CD4-positive, alpha-beta T cell treated with Interleukin-15 for 1 hour (primary cell): Measurements from ENCODE around the gene TAOK1.
"Not testable (repeated sequence)": the region's sequence is repeated elsewhere in the genome, so short reads cannot be mapped to it uniquely, and the experiment has no call there.

ENCODE experiments used
- DNase-seq: peaks from one replicate; pipeline ENCODE4 v3.0.0-alpha.2; 2020

TAOK1 gene

DNA sequence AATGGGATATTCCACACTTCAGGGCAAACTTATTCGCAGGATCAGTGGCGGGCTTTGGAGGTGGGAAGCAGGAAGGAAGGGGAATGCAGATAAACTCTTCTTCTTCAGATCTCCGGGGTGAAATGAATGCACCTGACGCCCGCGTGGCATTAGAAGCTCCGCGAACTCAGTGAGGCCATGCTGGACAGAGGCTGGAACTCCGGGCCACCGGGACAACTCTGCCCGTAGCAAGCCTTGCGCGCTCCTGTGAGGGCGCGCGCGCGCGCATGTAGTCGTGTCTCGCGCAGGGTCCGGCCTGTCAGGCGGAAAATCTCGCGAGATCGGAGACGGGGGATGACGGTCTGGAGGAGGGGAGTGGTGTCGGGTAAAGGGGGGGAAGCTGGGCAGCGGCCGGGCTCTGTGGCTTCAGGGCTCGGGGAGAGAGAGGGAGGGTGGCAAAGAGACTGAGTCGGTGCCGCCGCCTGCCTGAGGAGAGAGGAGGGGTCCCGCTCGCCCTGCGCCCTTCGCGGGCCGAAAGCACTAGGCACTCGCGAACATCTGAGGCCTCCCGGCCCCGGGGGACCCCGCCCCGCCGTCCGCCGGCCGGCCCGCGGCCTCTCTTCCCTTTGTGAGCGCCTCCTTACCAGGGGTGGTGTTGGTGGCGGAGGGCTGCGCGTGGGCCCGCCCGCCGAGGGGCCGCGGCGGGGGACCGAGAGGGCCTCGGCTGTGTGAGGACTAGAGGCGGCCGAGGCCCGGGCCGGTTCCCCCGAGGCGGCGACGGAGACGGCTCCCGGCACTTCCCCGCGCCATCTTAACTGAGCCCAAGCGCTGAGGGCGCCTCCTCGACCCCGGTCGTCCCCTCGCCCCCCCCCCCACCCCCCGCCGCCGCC is at the start of gene TAOK1:
Gene TAOK1, plus strand, starts transcription at position 382 of the 869 bp plus-strand sequence. CDS start 61,186 bp downstream, outside the sequence.
- DNase-seq, result peak; percentile 97

DNA sequence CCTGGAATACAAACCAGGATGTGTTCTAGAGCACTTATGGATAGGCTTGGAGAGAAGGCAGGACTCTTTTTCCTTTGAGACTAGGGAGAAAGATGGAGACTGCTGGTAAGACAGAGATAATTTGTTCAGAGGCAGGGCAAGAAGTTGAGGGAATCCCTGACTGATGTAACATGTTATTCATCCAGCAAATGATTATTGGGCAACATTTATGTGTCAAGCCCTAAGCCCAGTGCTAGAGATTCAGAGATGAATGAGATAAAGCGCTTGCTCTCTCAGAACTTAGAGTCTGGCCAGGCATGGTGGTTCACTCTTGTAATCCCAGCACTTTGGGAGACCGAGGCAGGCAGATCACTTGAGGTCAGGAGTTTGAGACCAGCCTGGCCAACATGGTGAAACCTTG is 48.4 kb upstream of the TAOK1 start:
- DNase-seq, result no peak

DNA sequence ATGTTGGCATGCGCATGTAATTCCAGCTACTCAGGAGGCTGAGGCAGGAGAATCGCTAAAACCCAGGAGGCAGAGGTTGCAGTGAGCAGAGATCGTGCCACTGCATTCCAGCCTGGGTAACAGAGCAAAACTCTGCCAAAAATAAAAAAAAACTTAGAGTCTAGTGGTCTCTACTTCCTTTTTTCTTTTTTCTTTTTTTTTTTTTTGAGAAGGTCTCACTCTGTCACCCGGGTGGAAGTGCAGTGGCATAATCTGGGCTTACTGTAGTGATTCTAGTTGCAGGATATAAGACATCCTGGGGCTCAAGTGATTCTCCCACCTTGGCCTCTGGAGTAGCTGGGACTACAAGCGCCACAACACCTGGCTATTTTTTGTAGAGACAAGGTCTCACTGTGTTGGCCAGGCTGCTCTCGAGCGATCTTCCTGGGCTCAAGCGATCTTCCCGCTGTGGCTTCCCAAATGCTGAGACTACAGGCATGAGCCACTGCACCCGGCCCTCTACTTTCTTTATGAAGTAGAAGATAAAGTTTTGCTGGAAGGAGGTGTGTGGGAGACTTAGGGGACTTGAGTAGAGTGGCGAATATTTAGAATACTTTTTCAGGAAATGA is 47.9 kb upstream of the TAOK1 start:
- no peak for DNase-seq

DNA sequence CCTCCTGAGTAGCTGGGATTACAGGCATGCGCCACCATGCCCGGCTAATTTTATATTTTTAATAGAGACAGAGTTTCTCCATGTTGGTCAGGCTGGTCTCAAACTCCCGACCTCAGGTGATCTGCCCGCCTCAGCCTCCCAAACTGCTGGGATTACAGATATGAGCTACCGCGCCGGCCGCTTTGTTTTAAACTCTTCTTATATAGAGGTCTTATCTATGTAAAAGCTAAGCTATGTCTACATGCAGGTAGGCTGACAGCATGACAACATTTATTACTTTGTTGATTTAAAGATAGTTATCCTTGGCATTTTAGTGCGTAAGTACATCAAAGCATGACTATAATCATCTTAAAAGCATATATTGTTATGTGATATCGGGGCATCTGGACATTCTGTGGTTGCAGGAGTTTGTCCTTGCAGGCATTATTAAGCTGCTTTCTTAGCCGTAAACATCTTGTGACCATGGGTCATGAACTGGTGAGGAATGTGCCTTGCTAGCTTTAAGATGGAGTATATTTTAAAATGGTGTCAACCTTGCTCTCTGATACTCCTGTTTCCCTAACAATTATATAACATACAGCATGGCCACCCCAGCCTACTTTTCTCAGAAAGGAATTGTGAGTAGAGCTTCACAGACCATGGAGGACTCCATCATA is 45.8 kb upstream of the TAOK1 start:
- DNase-seq, result no peak

DNA sequence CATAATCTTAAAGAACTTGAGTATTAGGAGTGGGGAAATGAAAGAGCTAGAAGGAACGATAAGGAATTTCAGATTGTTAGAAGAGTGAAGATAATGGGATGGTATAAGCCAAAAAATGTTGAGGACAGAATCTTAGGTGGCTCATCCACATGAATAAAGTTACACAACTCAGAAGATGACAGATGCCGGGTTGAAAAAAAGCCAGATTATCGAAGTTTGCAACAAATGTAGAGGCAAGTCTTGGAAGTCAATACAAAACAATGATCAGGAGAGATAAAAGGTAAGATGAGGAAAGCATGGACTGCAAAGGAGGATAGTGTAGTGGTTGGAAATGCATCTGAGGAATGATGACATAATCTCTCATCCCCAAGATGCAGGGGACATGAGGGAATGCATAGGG is 45.1 kb upstream of the TAOK1 start:
- DNase-seq, result no peak

DNA sequence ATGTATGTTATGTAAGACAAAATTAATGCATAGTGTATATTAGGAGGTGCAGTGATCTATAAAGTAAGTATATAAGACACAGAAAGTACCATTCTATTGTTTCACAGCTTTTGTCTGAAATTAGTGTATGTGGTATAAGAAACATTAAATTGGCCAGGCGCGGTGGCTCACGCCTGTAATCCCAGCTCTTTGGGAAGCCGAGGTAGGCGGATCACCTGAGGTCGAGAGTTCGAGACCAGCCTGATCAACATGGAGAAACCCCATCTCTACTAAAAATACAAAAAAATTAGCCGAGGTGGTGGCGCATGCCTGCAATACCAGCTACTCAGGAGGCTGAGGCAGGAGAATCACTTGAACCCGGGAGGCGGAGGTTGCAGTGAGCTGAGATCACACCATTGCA is 44.7 kb upstream of the TAOK1 start:
- DNase-seq, result not testable (repeated sequence)

DNA sequence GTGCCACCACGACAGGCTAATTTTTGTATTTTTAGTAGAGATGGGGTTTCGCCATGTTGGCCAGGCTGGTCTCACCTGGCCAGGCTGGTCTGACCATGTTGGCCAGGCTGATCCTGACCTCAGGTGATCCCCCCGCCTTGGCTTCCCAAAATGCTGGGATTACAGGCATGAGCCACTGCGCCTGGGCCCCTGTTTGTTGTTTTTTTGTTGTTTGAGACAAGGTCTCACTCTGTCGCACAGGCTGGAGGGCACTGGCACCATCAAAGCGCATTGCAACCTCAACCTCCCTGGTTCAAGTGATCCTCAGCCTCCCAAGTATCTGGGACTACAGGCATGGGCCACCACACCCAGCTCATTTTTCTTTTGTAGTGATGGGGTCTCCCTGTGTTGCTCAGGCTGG is 43.7 kb upstream of the TAOK1 start:
- no peak for DNase-seq

DNA sequence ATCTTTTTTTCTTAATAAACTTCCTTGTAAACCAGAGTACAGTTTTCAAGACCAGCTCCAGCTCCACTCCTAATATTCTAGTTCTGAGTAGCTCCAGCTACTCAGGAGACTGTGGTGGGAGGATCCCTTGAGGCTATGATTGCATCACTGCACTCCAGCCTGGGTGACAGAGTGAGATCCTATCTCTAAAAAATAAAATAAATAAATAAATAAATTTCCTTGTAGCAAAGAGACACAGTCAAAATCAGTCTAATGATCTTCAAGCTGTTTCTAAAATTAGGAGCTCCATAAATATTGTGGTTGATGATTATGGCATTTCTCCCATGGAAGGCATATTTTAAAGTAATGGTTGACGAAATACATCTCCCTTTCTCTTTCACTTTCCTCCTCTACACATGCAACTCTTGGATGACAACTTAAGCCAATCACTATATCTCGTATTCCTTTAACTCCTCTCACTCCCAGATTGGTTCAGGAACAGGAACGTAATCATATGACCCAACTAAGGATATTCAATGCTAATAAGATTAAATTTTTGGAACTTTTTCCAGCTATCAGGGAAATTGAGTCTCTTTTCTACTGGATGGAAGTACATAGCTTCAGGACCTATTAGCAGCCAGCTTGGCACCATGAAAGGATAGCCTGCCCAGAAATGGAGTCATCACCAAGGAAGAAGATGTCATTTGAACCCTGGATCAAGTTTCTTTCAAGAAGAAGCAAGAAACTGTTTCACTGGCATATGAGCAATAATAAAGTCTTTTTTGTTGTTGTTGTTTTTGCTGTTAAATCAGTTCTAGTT is 42.1 kb upstream of the TAOK1 start:
- DNase-seq, result no peak

DNA sequence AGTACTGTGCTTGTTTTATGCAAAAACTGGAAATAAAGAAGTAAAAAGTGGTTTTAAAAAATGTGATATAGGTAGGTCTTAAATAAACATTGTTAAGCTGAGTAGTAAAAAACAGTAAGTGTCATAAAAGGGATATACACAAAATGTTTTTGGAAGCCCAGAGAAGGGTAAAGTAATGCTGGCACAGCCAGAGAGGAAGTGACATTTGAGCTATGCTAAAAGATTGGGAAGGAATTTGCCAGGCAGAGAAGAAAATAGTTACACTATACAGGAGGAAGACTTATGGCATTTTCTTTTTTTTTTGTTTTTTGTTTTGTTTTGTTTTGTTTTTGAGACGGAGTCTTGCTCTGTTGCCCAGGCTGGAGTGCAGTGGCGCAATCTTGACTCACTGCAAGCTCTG is 40.8 kb upstream of the TAOK1 start:
- no peak for DNase-seq

DNA sequence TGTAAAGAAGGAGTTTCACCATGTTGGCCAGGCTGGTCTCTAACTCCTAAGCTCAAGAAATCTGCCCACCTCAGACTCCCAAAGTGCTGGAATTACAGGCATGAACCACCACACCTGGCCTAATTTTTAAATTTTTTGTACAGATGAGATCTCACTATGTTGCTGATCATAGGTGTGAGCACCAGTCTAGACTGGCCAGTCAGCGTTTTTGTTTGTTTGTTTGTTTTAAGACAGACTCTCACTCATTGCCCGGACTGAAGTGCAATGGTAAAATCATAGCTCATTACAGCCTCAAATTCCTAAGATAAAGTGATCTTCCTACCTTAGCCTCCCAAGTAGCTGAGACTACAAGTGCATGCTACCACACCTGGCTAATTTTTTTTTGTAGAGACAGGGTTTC is 38.0 kb upstream of the TAOK1 start:
- DNase-seq, result no peak

DNA sequence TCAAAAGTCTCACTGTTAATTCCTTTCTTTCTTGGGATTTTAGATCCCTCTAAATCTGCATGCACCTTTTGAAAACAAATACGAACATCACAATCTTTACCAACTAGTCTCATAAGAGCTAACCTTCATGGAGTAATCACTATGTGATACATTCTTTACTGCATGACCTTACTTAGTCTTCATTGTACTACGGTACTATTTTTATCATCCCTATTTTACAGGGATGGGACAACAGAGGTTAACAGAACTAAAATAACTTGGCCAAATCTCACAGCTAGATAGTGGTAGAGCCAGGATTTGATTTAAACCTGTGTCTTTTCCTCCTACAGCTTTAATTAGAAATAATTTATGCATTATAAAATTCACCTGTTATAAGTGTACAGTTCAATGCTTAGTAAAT is 32.9 kb upstream of the TAOK1 start:
- DNase-seq, result no peak

DNA sequence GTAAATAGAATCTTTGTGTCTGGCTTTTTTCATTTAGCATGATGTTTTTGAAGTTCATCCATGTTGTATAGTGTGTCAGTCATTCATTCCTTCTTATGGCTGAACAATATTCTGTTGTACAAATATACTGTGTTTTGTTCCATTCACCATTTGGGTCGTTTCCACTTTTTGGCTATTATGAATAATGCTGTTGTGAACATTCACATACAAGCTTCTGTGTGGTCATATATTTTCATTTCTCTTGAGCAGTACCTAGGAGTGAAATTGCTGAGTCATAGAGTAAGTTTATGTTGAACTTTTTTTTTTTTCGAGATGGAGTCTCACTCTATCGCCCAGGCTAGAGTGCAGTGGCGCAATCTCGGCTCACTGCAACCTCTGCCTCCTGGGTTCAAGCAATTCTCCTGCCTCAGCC is 32.3 kb upstream of the TAOK1 start:
- DNase-seq, result no peak

DNA sequence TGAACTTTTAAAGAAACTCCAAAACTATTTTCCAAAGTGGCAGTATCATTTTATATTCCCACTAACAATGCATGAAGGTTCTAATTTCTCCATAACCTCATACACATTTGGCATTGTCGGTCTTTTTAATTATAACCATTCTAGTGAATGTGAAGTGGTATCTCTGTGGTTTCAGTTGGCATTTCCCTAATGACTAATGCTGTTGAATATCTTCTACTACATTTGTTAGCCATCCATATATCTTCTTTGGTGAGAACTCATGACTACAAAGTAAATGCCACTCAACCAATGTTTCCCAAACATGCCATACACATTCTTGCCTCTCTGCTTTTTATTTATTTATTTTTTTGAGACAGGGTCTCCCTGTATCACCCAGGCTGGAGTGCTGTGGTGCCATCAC is 31.7 kb upstream of the TAOK1 start:
- DNase-seq, result no peak

DNA sequence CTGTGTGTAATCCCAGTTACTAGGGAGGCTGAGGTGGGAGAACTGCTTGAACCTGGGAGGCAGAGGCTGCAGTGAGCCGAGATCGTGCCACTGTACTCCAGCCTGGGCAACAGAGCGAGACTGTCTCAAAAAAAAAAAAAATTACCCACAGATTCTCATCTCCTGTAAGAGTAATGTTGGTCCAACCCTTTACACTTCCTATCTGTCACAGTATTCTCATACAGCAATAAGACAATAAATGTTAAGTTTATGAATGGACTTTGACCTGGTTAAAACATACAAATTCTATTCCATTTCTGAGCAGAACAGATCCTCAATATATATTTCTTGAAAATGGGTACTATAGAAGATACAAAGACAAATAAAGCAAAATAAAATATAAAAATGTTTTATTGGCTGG is 30.4 kb upstream of the TAOK1 start:
- DNase-seq, result no peak

DNA sequence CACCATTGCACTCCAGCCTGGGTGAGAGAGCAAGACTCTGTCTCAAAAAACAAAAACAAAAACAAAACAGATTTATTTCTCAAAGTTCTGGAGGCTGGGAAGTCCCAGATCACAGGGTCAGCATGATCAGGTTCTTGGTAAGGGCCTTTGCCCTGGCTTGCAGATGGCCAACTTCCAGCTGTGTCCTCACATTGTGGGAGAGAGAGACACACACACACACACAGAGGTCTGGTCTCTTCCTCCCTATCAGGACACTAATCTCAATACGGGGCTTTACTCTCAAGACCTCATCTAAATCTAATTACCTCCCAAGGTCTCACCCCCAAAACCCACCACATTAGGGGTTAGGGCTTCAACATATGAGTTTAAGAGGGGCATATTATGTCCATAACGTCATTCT is 26.4 kb upstream of the TAOK1 start:
- no peak for DNase-seq

DNA sequence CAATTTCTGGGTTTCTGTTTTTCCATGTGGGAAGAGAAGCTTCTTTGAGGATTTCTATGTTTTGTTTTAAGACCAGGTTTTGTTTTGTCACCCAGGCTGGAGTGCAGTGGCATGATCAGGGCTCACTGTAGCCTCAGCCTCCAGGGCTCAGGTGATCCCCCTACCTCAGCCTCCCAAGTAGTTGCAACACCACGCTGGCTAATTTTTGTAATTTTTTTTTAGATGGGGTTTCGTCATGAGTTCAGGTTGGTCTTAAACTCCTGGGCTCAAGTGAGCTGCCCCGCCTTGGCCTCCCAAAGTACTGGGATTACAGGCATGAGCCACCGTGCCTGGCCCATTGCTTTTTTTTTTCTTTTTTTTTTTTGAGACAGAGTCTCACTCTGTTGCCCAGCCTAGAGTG is 25.5 kb upstream of the TAOK1 start:
- DNase-seq, result no peak

DNA sequence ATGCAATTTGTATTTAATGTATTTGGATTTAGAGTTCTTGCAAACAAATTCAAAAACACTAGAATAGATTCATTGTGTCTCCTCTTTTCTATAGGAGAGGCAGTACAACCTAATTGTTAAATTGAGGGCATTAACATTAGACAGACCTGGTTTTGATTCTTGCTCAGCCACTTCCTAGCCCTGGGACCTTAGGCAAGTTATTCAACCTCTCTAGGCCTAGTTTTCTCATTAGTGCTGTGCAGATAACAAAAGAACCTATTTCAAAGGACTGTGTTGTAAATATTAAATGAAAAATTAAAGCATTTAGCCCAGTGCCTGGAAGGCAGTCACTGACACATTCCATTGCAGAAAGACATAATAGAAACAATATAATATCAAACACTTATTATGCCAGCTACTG is 22.0 kb upstream of the TAOK1 start:
- no peak for DNase-seq

DNA sequence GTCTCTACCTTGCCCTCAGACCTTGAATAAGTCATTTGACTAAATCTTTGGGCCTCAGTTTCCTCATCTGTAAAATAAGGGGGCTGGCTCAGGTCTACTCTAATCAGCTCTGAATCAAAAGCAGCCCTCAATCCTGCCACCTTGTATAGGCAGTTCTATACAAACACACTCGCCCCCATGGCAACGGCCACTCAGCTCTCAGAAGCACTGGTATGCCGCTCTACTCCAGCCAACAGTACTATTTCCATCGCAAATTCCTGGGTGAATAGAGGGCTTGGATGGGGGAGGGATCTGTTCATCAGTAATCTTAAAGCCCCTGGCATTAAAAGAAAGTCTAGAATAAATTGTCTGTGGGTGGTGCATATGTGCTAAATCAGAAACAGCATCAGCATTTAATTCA is 21.2 kb upstream of the TAOK1 start:
- DNase-seq, result no peak

DNA sequence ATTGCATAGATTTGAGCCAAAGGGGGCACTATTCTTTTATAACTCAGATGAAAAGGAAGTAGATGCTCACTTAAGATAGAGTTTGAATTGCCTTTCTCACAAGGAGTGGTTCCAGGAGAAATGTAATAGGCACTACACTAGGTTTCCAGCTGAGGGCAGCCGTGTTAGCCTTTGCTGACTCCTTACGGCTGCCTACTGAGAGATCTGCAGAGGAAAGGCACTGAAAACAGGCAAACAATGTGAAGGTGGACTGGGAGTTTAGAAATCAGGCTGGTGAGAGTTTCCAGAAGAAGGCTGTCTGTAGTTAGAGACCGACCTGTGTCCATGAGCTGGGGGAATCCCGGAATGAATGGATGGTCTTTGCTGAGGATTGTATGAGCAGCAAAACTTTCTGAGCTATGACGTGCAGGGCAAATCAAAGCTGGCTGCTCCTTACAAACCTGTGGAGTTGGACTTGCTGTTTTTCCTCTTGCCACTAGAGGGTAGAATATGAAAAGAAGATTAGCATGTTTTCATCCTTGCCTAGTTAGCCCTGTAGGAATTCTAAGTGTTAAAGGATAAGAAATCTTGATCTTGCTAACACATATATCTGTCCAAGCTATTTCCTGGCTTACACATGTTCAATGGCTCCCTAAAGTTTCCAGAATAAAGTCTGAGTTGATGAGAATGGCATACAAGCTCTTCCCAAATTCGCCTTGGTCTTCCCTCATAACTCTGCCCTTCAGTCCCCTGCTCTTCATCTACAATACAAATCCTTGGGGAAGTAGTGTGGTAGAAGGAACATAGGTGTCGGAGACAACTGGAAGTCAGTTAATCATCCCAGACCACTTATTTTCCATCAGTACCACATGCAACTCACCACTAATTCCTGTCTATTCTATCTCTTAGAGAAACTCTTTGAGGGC is 20.1 kb upstream of the TAOK1 start:
- peak; percentile 59 for DNase-seq

DNA sequence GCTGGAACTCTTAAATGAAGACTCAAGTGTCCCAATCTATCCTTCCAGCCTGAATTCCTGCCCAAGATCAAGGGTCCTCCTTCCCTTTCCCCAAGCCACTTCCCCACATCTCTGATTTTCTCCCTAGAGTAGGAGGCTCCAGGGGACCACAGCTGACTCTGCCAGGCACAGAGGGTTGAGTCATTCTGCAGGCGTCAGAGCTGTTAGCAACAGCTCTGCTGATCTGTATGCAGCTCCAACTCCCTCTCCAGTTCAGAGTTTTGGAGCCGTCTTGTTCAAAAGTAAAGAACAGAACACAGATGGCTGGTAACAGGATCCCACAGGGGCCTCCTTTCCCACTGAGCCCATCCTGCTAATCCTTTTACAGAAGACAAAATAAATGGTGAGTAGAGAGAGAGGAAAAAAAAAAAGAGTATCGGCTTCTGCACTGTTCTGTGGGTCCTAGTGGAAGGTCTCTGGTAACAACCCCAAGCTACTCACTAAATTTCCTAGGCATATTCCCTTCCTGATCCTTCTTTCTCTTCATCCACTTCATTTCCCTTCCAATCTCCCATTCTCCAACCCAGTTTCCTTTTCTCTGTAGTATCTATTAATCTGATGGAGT is 13.4 kb upstream of the TAOK1 start:
- DNase-seq, result no peak

DNA sequence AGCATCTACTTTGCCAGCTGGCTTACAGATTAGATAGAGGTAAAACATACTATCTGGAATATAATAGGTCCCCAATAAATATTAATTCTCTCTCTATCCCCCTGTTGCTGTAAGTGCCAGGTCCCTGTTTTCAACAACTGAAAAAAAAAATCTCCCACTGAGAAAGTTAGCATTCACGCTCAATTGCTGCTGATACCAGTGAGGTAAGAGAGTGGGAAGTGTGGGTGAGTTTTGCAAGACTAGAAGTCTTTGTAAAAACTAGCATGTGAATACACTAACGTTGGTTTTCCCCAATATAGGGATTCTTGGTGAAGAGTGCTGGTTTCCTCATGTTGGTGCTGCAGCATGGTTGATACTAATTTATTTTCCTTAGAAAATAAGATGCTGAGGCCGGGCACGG is 11.7 kb upstream of the TAOK1 start:
- DNase-seq, result no peak
